Lower leg skin (tissue), 4 donors: Measurements from ENCODE around the gene ACSF3. TPM values are rescaled to one million over a fixed set of nuclear protein-coding genes. Genes with fewer than 3 reads are reported as not detected.
"Not testable (repeated sequence)": the region's sequence is repeated elsewhere in the genome, so short reads cannot be mapped to it uniquely, and the experiment has no call there.

Source experiments
- DNase-seq, 2 donors: peaks; one replicate each; pipeline ENCODE4 v3.0.0-alpha.2; 2019; ENCODE audit warnings: low spot score in 2 of 2
- H3K4me3 ChIP-seq: fragments of 200-600 bp; sonication (generic); 2 replicates; pipeline ENCODE4 v1.5.1; 2017; ENCODE audit warnings: mild to moderate bottlenecking, low read depth; ENCODE audit not compliant: poor library complexity, severe bottlenecking
- POLR2A ChIP-seq, 2 donors: fragments of 450-650 bp; IDR thresholded peaks; one replicate each; pipeline ENCODE4 v1.6.1; 2016 to 2017; ENCODE audit warnings: antibody characterized with exemption in 2 of 2, mild to moderate bottlenecking in 1 of 2, moderate library complexity in 1 of 2
- WGBS, 2 donors: methylation state at CpG; one replicate each; pipeline ENCODE4 v1.1.5; 2018; 5-methylcytosine and 5-hydroxymethylcytosine counted together
- intact Hi-C: fragments of 100-400 bp; cut with DNase I; formaldehyde crosslinking; loops from one replicate; pipeline ENCODE4 v1.15.0; 2023; ENCODE audit warnings: low total_unique reads
- total RNA-seq, 4 donors: library from RNA; depleted of rRNA; stranded (reverse); fragments of >200 nt; gene quantifications; one replicate each; pipeline ENCODE4 v1.1.0, GENCODE V29; 2016
- TF ChIP-seq, protein P1 (sequence below), 3 donors: fragments of 450-650 bp; IDR thresholded peaks; one replicate each; pipeline ENCODE4 v1.5.1; 2016; ENCODE audit warnings: antibody characterized with exemption in 3 of 3, mild to moderate bottlenecking in 3 of 3, moderate library complexity in 2 of 3

The ACSF3 gene
- total RNA-seq, 4 donors from 2014 or later: 22.7 to 42.3 (median 34.4) TPM

DNA sequence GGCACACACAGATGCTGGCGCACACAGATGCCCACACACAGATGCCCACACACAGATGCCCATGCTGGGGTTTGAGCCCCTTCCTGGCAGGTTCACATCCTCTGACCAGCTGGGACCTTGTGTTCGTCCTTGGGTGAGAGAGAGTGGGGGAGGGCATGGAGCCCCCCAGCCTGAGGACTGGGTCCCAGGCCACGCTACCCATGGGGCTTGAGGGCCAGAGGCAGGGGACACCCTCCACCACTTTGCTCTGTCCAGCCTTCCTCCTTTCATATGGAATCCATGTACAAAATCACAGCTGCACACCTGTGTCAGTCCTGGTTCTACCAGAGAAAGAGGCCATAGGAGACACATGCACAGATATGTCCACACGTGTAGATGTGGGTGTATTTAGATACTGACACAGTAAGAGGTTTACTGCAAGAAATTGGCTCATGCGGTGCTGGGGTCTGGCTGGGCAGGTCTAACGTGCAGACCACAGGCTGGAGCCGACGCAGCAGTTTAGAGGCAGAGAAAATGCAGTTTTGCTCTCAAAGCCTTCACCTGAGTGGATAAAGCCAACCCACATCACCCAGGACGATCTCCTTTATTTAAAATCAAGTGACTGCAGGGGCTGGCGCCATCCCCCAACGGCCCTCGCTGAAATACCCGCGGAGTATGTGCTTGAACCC is 95.8 kb downstream of the ACSF3 start:
- WGBS, 2 donors: 48 to 59% methylated on average over 14 of the region's 14 CpGs
- no peak for DNase-seq
- H3K4me3 ChIP-seq: no peak overlapping the region
- no peak for TF ChIP-seq POLR2A (IDR thresholded peaks at IDR 0.05)
- TF ChIP-seq, protein P1, sequence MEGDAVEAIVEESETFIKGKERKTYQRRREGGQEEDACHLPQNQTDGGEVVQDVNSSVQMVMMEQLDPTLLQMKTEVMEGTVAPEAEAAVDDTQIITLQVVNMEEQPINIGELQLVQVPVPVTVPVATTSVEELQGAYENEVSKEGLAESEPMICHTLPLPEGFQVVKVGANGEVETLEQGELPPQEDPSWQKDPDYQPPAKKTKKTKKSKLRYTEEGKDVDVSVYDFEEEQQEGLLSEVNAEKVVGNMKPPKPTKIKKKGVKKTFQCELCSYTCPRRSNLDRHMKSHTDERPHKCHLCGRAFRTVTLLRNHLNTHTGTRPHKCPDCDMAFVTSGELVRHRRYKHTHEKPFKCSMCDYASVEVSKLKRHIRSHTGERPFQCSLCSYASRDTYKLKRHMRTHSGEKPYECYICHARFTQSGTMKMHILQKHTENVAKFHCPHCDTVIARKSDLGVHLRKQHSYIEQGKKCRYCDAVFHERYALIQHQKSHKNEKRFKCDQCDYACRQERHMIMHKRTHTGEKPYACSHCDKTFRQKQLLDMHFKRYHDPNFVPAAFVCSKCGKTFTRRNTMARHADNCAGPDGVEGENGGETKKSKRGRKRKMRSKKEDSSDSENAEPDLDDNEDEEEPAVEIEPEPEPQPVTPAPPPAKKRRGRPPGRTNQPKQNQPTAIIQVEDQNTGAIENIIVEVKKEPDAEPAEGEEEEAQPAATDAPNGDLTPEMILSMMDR (IDR thresholded peaks at IDR 0.05): no peak
- intact Hi-C loops: no loop called here

DNA sequence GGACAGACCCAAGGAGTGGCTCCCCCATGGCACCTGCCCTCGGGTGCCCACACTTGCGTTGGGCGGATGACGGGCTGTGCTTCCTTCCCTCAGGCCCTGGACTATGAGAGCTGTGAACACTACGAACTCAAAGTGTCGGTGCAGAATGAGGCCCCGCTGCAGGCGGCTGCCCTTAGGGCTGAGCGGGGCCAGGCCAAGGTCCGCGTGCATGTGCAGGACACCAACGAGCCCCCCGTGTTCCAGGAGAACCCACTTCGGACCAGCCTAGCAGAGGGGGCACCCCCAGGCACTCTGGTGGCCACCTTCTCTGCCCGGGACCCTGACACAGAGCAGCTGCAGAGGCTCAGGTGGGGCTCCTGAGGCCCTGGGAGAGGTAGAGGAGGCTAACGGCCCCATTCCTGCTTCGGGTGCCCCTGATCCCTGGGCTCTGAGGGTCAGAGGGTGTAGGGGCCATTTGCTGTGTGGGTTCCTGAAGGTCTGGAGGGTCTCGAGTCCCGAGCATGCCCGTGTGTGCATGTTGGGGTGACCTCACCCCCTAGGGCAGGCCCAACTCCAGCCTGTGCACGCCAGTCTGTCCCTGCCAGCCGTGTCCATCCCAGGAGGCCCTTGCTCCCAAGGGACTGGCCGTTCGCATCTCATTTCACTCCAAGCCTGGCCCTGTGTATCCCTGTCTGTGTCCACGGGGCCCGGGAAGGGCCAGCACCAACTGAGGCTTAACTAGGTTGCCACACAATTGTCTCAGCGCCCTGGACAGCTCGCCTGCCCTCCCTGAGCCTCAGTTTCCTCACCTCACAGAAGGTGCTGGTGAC is 96.7 kb downstream of the ACSF3 start:
- TF ChIP-seq POLR2A (IDR thresholded peaks at IDR 0.05): no peak
- TF ChIP-seq, protein P1 (IDR thresholded peaks at IDR 0.05): no peak
- 49 to 60% methylated on average over 16 to 17 of the region's 28 CpGs for WGBS, 2 donors
- intact Hi-C loops: no loop called here
- no peak for DNase-seq
- no peak overlapping the region for H3K4me3 ChIP-seq

DNA sequence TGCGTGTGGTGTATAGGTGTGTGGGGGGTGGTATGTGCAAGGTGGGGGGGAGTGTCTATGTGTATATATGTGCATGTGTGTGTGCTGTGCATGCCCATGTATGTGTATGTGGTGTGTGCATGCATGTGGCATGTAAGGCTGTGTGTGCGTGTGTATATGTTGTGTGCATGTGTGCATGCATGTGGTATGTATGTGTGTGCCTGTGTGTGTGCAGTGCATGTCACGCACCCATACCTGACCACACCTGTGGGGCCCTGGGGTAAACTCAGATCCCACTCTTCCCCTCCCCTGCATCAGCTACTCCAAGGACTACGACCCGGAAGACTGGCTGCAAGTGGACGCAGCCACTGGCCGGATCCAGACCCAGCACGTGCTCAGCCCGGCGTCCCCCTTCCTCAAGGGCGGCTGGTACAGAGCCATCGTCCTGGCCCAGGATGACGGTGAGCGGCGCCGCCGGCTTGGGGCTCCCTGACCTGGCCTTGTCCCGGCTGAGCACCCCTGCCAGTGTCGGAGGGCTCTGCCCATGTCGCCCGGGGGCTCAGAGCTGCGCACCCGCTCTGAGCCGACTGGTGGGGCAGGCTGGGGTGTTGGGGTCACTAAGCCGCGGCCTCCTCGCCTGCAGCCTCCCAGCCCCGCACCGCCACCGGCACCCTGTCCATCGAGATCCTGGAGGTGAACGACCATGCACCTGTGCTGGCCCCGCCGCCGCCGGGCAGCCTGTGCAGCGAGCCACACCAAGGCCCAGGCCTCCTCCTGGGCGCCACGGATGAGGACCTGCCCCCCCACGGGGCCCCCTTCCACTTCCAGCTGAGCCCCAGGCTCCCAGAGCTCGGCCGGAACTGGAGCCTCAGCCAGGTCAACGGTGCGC is 97.6 kb downstream of the ACSF3 start:
- intact Hi-C loops: no loop called here
- DNase-seq: no peak
- TF ChIP-seq, protein P1 (IDR thresholded peaks at IDR 0.05): no peak
- no peak for TF ChIP-seq POLR2A (IDR thresholded peaks at IDR 0.05)
- WGBS, 2 donors: 48 to 59% methylated on average over 26 to 29 of the region's 44 CpGs
- no peak overlapping the region for H3K4me3 ChIP-seq

DNA sequence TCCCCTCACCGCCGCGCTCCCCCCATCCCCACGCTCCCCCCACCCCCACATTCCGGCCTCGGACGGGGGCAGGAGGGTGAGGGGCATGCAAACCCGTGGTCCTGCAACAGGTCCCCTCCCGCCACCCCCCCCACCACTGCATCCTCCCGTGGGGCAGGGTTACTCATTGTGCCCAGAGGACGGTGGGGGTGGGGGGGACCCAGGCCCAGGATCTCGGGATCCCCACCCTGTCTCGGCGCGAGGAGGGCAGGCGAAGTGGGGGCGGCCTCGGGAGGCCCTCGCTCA is 98.2 kb downstream of the ACSF3 start:
- H3K4me3 ChIP-seq: no peak overlapping the region
- intact Hi-C loops: no loop called here
- WGBS, 2 donors: 2 to 28% methylated on average over 7 of the region's 19 CpGs
- TF ChIP-seq, protein P1 (IDR thresholded peaks at IDR 0.05): no peak
- TF ChIP-seq POLR2A (IDR thresholded peaks at IDR 0.05): no peak
- no peak for DNase-seq

DNA sequence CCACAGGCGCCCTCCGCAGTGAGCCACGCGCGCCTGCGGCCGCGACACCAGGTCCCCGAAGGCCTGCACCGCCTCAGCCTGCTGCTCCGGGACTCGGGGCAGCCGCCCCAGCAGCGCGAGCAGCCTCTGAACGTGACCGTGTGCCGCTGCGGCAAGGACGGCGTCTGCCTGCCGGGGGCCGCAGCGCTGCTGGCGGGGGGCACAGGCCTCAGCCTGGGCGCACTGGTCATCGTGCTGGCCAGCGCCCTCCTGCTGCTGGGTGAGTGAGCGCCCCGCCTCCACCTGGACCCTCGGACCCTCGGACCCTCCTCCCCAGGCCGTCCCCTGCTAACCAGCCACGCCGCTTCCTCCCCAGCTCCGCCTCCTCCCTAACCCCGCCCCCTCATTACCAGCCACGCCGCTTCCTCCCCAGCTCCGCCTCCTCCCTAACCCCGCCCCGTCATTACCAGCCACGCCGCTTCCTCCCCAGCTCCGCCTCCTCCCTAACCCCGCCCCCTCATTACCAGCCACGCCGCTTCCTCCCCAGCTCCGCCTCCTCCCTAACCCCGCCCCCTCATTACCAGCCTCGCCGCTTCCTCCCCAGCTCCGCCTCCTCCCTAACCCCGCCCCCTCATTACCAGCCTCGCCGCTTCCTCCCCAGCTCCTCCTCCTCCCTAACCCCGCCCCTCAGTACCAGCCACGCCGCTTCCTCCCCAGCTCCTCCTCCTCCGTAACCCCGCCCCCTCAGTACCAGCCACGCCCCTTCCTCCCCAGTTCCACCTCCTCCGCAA is 98.7 kb downstream of the ACSF3 start:
- H3K4me3 ChIP-seq, DNase-seq, intact Hi-C loops: not testable (repeated sequence)
- 5 to 7% methylated on average over 30 to 31 of the region's 63 CpGs for WGBS, 2 donors
